GM12873 (cell line): ENCODE data around the gene COL6A3.

ENCODE experiments used
- TF ChIP-seq, protein P1 (sequence below): IDR thresholded peaks from 2 replicates; pipeline ENCODE4 v1.5.1; 2012; ENCODE audit warnings: low read depth, mild to moderate bottlenecking, moderate library complexity, low read length, control low read depth; ENCODE audit not compliant: insufficient read depth; ENCODE audit errors: missing control alignments

COL6A3 gene

GRCh38 chr2:237296756-237297155 lies 117.2 kb downstream of the COL6A3 start:
- TF ChIP-seq, protein P1, sequence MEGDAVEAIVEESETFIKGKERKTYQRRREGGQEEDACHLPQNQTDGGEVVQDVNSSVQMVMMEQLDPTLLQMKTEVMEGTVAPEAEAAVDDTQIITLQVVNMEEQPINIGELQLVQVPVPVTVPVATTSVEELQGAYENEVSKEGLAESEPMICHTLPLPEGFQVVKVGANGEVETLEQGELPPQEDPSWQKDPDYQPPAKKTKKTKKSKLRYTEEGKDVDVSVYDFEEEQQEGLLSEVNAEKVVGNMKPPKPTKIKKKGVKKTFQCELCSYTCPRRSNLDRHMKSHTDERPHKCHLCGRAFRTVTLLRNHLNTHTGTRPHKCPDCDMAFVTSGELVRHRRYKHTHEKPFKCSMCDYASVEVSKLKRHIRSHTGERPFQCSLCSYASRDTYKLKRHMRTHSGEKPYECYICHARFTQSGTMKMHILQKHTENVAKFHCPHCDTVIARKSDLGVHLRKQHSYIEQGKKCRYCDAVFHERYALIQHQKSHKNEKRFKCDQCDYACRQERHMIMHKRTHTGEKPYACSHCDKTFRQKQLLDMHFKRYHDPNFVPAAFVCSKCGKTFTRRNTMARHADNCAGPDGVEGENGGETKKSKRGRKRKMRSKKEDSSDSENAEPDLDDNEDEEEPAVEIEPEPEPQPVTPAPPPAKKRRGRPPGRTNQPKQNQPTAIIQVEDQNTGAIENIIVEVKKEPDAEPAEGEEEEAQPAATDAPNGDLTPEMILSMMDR, result no peak

DNA sequence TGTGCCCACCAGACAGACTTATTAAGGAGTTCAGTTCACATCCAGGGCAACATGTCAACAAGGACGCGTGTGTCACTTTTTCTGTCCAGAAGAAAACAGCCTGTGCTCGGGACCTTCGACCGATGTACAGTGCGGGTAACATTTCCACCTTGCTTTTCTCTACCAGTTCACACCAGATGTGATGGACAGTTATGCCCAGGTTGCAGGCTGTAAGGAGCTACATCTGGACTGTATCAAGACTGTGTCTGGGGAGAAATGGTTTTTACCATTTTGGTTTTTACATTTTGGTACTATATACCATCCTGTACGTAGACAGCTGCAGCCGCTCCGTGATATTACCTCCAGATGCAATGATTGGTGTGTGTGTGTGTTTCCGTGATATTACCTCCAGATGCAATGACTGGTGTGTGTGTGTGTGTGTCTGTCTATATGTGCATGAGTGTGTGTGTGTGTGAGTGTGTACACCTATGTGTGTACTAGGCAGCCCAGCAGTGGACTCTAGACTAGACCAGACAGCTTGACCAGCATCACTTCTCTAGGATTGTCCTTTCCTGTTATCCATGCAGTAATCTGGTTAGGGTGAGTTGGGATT lies 118.0 kb downstream of the COL6A3 start:
- TF ChIP-seq, protein P1, result no peak

- TF ChIP-seq, protein P1, result no peak
These were observed 119.5 kb downstream of the COL6A3 start for GRCh38 chr2:237294460-237294859.

DNA sequence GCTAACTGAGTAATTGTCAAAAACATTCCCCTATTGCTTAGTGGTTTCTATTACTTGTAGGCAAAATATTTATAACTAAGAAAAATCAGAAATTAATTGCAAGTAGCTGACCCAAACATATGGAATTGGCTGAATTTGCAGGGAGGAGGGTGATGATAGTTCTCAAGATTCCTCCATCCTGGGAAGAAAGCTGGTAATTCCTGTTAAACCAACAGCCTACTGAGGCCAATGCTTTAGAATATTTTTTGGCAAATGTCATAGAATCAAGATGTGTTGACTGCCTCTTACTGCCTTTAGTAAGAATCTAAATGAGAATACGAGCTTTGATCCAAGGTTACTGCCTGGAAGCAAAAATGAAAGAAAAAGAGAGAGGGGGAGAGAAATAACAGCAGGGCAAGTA lies 120.0 kb downstream of the COL6A3 start:
- TF ChIP-seq, protein P1, result no peak

GRCh38 chr2:237291138-237291792 lies 122.7 kb downstream of the COL6A3 start:
- TF ChIP-seq, protein P1, result no peak

GRCh38 chr2:237290261-237290660 lies 123.7 kb downstream of the COL6A3 start:
- TF ChIP-seq, protein P1, result no peak

DNA sequence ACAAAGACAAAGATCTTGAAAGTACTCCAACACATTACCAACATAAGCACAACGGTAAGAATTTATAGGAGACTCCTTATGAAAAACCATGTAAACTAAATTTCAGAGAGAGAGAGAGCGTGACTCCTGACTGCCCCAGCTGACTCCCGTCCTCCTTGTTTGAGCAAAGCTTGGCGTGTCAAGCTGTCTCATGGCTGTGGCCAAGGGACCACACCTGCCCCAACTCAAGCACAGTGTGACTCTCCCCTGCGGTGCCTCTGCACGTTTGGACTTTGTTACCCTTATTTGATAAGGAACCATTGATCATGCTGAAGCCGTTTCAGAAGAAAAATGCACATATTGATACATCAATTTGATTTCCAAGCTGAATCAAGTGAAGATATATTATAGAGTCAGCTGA lies 124.8 kb downstream of the COL6A3 start:
- TF ChIP-seq, protein P1, result no peak
